ENCODE measurements around the gene CHIC2. TPM values are rescaled to one million over a fixed set of nuclear protein-coding genes. Genes with fewer than 3 reads are reported as not detected.
"Not testable (repeated sequence)": the region's sequence is repeated elsewhere in the genome, so short reads cannot be mapped to it uniquely, and the experiment has no call there.

CHIC2 gene
- total RNA-seq, 2 experiments from 2014 or later: 14.7 to 17.7 TPM

DNA sequence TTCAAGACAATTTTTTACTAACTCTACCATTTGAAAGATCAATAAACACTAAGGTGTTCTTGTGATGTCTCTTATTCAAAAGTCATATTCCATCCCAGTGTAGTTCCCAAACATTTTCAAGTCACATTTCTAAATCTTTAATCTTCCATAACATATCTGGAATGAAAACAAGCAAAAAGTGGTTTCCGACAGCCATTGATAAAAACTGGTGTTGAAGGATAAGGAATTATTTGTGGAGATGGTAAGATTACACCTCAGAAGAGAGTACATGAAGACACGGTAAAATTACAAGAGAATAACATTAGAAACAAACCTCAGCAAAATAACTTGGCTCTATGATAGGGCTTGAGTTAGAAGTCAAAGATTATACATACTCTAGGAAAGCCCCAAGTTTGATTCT lies 4.3 kb downstream of the CHIC2 start:
- CTCF ChIA-PET: interaction anchor here (0.6 to 0.7 kb wide), 2 partner anchors 21 to 149 kb away, joined by 3 to 4 read pairs; no protein-coding TSS in a partner anchor
- intact Hi-C loops (cut with DNase I, micrococcal nuclease): loop anchor here (5.0 to 10.0 kb wide), 5 partner anchors 683 to 1885 kb away; partner anchors contain the start of genes CEP135 (in 1 of the 2), EXOC1 (in 1 of the 2) and FIP1L1 (in 1 of the 2)
- H3K36me3 Mint-ChIP-seq (ENCODE audit: low read depth): peaks cover 20% of the 10 kb centered on the region
- H3K4me3 Mint-ChIP-seq: peak overlapping the region; percentile 26
- POLR2A ChIA-PET: interaction anchor here (0.7 kb wide), 2 partner anchors 696 to 1762 kb away, joined by 3 to 5 read pairs; no protein-coding TSS in a partner anchor
- peak overlapping the region; percentile 40 for H3K27ac Mint-ChIP-seq
- no peaks in the 10 kb centered on the region for H3K9me3 Mint-ChIP-seq (ENCODE audit: low read depth)
- ATAC-seq (no peak), DNase-seq (no peak)
- peaks cover 69% of the 10 kb centered on the region for H3K4me1 Mint-ChIP-seq
- no peaks in the 10 kb centered on the region for H3K27me3 Mint-ChIP-seq

DNA sequence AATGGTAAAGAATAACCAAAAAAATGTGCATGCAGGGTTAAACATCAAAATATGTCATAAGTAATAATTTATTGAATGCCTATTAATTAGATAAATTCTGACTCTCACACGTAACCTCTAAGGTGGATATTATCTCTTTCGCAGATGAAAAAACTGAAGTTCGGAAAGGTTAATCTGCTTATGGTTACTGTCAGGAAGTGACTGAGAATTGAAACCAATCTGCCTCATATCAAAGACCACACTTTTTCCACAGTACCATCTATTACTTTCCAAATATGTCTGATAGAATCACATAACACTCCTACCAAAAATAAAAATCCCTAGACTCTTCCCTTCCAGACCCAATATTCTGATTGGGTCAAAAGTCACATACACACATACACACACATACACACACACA lies 6.2 kb downstream of the CHIC2 start:
- intact Hi-C loops (cut with DNase I, micrococcal nuclease): no loop called here
- ChIA-PET POLR2A (no interaction called here), CTCF (interaction anchor here (0.8 kb wide), 1 partner anchor 9 kb away, joined by 3 read pairs; no protein-coding TSS in a partner anchor)
- H3K4me3 Mint-ChIP-seq: peak overlapping the region; percentile 28
- no peaks in the 10 kb centered on the region for H3K9me3 Mint-ChIP-seq (ENCODE audit: low read depth)
- H3K27ac Mint-ChIP-seq: peak overlapping the region; percentile 28
- H3K4me1 Mint-ChIP-seq: peaks cover 73% of the 10 kb centered on the region
- DNase-seq (no peak), ATAC-seq (peak; percentile 66)
- H3K27me3 Mint-ChIP-seq: no peaks in the 10 kb centered on the region
- H3K36me3 Mint-ChIP-seq (ENCODE audit: low read depth): peaks cover 15% of the 10 kb centered on the region

DNA sequence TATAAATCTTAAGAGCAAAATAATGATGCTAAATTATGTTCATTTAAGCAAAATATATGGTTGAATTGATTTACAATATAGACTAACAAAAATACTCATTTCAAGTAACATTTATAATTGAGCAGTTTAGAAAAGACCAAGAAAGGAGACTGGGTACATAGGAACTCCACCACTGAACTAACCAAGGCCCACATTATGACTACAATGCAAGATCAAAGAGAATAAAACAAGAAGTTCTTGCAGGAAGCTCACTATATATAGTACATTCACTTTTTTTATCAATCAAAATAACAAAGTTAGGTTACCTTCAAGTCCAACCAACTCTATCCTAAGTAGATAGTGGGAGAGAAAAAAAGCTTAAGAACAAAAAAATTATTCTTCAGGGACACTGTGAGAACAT lies 8.0 kb downstream of the CHIC2 start:
- no peak overlapping the region for H3K4me3 Mint-ChIP-seq
- no peak for DNase-seq
- ChIA-PET CTCF (interaction anchor here (0.9 to 2.7 kb wide), 4 partner anchors 8 to 126 kb away, joined by 3 to 9 read pairs (median 3); no protein-coding TSS in a partner anchor), POLR2A (no interaction called here)
- peaks cover 8% of the 10 kb centered on the region for H3K36me3 Mint-ChIP-seq (ENCODE audit: low read depth)
- no peaks in the 10 kb centered on the region for H3K27me3 Mint-ChIP-seq
- intact Hi-C loops (cut with DNase I, micrococcal nuclease): loop anchor here in 1 of 2 experiments (2.0 kb wide), 1 partner anchor 16 kb away; no protein-coding TSS in a partner anchor
- peak overlapping the region; percentile 51 for H3K27ac Mint-ChIP-seq
- ATAC-seq: peak; percentile 78
- H3K4me1 Mint-ChIP-seq: peaks cover 64% of the 10 kb centered on the region
- H3K9me3 Mint-ChIP-seq (ENCODE audit: low read depth): no peaks in the 10 kb centered on the region

DNA sequence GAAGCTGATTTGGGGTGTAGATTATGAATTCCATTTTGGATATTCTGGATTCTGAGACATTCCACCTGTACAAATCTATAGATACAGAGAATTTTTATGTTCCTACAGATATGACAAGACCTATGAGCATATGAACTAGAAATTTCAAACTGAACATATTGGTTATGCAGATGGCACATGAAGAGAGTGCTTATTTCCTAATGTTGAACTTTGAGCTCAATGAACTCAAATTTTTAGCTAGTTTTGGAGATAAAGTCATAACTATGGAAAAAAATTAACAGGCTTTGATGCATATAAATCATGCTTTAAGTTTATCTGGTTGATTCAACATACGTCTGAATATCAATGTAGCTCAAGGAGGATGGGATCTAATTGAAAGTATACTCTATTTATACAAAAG lies 8.9 kb downstream of the CHIC2 start:
- H3K27me3 Mint-ChIP-seq: no peaks in the 10 kb centered on the region
- no peak overlapping the region for H3K4me3 Mint-ChIP-seq
- intact Hi-C loops (cut with DNase I, micrococcal nuclease): no loop called here
- DNase-seq (no peak), ATAC-seq (no peak)
- peaks cover 63% of the 10 kb centered on the region for H3K4me1 Mint-ChIP-seq
- POLR2A ChIA-PET: no interaction called here
- H3K9me3 Mint-ChIP-seq (ENCODE audit: low read depth): no peaks in the 10 kb centered on the region
- peaks cover 8% of the 10 kb centered on the region for H3K36me3 Mint-ChIP-seq (ENCODE audit: low read depth)
- CTCF ChIA-PET: interaction anchor here (0.7 to 2.7 kb wide), 2 partner anchors 19 to 125 kb away, joined by 3 to 9 read pairs; no protein-coding TSS in a partner anchor
- H3K27ac Mint-ChIP-seq: no peak overlapping the region

DNA sequence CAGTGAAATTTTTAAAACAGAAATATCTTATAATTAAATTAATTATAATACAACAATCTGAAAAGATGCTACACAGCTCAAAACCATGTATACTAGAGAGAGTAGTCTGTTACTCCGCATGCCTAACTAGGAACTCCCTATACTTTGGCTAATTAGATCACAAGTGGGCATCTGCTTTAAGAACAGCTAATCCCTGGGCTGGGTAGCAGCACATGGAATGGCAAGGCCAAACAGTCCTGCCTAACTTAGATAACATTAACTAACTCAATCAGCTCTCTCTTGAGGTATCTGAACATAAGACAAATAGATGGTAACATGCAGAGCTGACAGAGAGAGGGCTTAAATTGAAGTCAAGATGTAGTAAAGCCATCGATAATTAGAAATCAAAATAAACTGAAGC lies 9.9 kb downstream of the CHIC2 start:
- DNase-seq: no peak
- intact Hi-C loops (cut with DNase I, micrococcal nuclease): no loop called here
- no peak overlapping the region for H3K4me3 Mint-ChIP-seq
- H3K4me1 Mint-ChIP-seq: peaks cover 63% of the 10 kb centered on the region
- POLR2A ChIA-PET: no interaction called here
- H3K36me3 Mint-ChIP-seq (ENCODE audit: low read depth): peaks cover 2% of the 10 kb centered on the region
- H3K9me3 Mint-ChIP-seq (ENCODE audit: low read depth): no peaks in the 10 kb centered on the region
- ATAC-seq: no peak
- CTCF ChIA-PET: interaction anchor here (0.7 kb wide), 1 partner anchor 685 kb away, joined by 3 read pairs; no protein-coding TSS in a partner anchor
- no peak overlapping the region for H3K27ac Mint-ChIP-seq
- H3K27me3 Mint-ChIP-seq: no peaks in the 10 kb centered on the region

DNA sequence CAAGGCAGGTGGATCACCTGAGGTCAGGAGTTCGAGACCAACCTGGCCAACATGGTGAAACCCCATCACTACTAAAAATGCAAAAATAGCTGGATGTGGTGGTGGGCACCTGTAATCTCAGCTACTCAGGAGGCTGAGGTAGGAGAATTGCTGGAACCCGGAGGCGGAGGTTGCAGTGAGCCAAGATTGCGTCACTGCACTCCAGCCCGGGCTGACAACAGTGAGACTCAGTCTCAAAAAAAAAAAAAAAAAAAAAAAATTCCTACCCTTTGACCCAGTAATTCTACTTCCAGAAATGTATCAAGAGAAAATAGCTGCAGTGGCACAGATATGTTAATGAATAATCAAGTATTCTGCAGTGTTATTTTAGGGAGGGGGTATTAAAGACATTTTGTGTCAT lies 11.1 kb downstream of the CHIC2 start:
- ATAC-seq; H3K27ac Mint-ChIP-seq; H3K9me3 Mint-ChIP-seq (ENCODE audit: low read depth); H3K4me3 Mint-ChIP-seq; H3K36me3 Mint-ChIP-seq (ENCODE audit: low read depth); DNase-seq; CTCF ChIA-PET; intact Hi-C loops (cut with DNase I, micrococcal nuclease); H3K27me3 Mint-ChIP-seq: not testable (repeated sequence)
- peaks cover 57% of the 10 kb centered on the region for H3K4me1 Mint-ChIP-seq
- POLR2A ChIA-PET: interaction anchor here (0.6 kb wide), 1 partner anchor 1151 kb away, joined by 4 read pairs; no protein-coding TSS in a partner anchor

DNA sequence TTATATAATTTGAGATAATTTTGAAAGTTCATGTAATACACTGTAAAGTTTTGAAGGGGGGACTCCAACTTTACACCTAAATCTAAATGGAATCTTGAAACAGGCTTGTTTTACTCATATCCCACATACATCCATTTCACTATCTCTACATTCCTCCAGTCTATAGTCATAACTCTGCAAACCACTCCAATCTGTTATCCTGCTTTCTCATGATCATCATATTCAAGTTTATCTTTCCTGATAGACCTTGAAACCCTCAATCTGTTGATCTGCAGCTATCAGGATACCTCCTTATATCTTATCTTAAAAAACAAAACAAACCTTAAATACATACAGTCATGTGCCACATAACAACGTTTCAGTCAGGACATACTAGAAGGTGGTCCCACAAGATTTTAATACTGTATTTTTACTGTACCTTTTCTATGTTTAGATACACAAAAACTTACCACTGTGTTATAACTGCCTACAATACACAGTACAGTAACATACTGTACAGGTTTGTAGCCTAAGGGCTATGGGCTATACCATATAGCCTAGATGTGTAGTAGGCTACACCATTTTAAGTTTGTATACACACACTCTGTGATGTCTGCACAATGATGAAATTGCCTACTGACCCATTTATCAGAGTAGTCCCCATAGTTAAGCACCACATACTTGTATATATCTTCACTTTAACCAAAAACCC lies 14.0 kb downstream of the CHIC2 start:
- Mint-ChIP-seq H3K27me3 (no peaks in the 10 kb centered on the region), H3K27ac (no peak overlapping the region), H3K4me1 (peaks cover 32% of the 10 kb centered on the region), H3K4me3 (no peak overlapping the region), H3K36me3 (ENCODE audit: low read depth) (peaks cover 22% of the 10 kb centered on the region), H3K9me3 (ENCODE audit: low read depth) (no peaks in the 10 kb centered on the region)
- ChIA-PET POLR2A (interaction anchor here (0.6 kb wide), 1 partner anchor 26 kb away, joined by 4 read pairs; no protein-coding TSS in a partner anchor), CTCF (no interaction called here)
- intact Hi-C loops (cut with DNase I, micrococcal nuclease): no loop called here
- no peak for ATAC-seq
- DNase-seq: no peak

DNA sequence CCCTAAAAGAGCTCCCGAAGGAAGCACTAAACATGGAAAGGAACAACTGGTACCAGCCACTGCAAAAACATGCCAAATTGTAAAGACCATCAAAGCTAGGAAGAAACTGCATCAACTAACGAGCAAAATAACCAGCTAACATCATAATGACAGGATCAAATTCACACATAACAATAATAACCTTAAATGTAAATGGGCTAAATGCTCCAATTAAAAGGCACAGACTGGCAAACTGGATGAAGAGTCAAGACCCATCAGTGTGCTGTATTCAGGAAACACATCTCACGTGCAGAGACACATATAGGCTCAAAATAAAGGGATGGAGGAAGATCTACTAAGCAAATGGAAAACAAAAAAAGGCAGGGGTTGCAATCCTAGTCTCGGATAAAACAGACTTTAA lies 20.8 kb downstream of the CHIC2 start:
- CTCF ChIA-PET; H3K27me3 Mint-ChIP-seq; POLR2A ChIA-PET; ATAC-seq; DNase-seq; H3K9me3 Mint-ChIP-seq (ENCODE audit: low read depth); H3K27ac Mint-ChIP-seq; H3K4me3 Mint-ChIP-seq; intact Hi-C loops (cut with DNase I, micrococcal nuclease): not testable (repeated sequence)
- H3K36me3 Mint-ChIP-seq (ENCODE audit: low read depth): peaks cover 46% of the 10 kb centered on the region
- H3K4me1 Mint-ChIP-seq: peaks cover 32% of the 10 kb centered on the region

DNA sequence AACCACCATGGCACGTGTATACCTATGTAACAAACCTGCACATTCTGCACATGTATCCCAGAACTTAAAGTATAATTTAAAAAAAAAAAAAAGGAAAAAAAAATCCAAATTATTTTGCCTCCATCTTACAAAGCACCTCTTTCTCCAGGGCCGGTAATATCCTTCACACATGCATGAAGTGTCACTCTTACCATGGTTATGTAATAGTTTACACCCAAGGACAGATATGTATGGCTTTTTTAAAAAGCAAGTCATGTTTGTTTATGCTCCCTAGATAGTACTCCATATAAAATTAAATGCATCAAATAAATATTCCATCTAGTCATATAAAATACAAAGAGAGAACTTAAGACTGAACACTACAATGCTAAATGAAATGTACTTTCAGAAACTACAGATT lies 22.5 kb downstream of the CHIC2 start:
- Mint-ChIP-seq H3K27me3 (no peaks in the 10 kb centered on the region), H3K36me3 (ENCODE audit: low read depth) (peaks cover 39% of the 10 kb centered on the region), H3K4me1 (peaks cover 37% of the 10 kb centered on the region), H3K27ac (no peak overlapping the region), H3K4me3 (no peak overlapping the region), H3K9me3 (ENCODE audit: low read depth) (peaks cover 8% of the 10 kb centered on the region)
- ATAC-seq (no peak), DNase-seq (no peak)
- CTCF ChIA-PET: no interaction called here
- POLR2A ChIA-PET: no interaction called here
- intact Hi-C loops (cut with DNase I, micrococcal nuclease): loop anchor here (2.0 kb wide), 2 partner anchors 15 to 21 kb away; no protein-coding TSS in a partner anchor

DNA sequence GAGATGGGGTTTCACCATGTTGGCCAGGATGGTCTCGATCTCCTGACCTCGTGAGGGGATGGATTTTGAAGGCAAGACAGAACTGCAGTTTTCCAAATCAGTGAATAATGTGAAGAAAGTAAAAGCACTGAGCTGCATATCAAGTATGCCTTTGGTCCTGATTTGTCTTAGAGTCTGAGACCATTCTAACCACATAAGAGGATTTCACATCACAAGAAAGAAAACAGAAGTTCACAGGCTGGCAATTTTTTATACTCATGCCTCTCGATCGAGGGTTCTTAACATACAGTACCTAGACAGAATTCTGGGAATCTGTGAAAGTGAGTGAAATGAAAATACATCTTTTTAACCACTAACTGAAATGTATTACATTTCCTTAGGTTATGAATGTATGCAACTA lies 23.3 kb downstream of the CHIC2 start:
- ATAC-seq: peak; percentile 83
- no peak overlapping the region for H3K4me3 Mint-ChIP-seq
- no peaks in the 10 kb centered on the region for H3K27me3 Mint-ChIP-seq
- H3K36me3 Mint-ChIP-seq (ENCODE audit: low read depth): peaks cover 38% of the 10 kb centered on the region
- no peak overlapping the region for H3K27ac Mint-ChIP-seq
- POLR2A ChIA-PET: no interaction called here
- CTCF ChIA-PET: no interaction called here
- no peak for DNase-seq
- peaks cover 41% of the 10 kb centered on the region for H3K4me1 Mint-ChIP-seq
- H3K9me3 Mint-ChIP-seq (ENCODE audit: low read depth): peaks cover 8% of the 10 kb centered on the region
- intact Hi-C loops (cut with DNase I, micrococcal nuclease): loop anchor here (2.0 kb wide), 2 partner anchors 16 to 22 kb away; no protein-coding TSS in a partner anchor

DNA sequence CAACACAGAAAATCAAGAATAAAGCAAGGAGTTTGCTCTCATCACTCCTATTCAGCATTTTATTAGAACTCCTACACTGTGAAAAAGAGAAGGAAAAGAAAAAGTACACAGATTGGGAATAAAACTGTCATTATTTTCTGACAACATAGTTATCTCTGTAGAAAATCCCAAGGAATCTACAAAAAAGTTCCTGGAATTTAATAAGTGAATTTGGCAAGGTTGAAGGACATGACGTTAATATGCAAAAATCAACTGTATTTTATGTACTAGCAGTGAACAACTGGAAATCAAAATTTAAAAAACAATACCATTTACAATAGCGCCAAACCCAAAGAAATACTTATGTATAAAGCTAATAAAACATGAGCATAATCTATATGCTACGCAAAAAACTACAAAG lies 26.3 kb downstream of the CHIC2 start:
- H3K4me3 Mint-ChIP-seq: no peak overlapping the region
- DNase-seq (no peak), ATAC-seq (no peak)
- no peak overlapping the region for H3K27ac Mint-ChIP-seq
- peaks cover 31% of the 10 kb centered on the region for H3K36me3 Mint-ChIP-seq (ENCODE audit: low read depth)
- ChIA-PET CTCF (interaction anchor here (0.9 to 1.2 kb wide), 4 partner anchors 19 to 27 kb away, joined by 3 read pairs; no protein-coding TSS in a partner anchor), POLR2A (no interaction called here)
- intact Hi-C loops (cut with DNase I, micrococcal nuclease): no loop called here
- no peaks in the 10 kb centered on the region for H3K27me3 Mint-ChIP-seq
- H3K4me1 Mint-ChIP-seq: peaks cover 44% of the 10 kb centered on the region
- H3K9me3 Mint-ChIP-seq (ENCODE audit: low read depth): no peaks in the 10 kb centered on the region

DNA sequence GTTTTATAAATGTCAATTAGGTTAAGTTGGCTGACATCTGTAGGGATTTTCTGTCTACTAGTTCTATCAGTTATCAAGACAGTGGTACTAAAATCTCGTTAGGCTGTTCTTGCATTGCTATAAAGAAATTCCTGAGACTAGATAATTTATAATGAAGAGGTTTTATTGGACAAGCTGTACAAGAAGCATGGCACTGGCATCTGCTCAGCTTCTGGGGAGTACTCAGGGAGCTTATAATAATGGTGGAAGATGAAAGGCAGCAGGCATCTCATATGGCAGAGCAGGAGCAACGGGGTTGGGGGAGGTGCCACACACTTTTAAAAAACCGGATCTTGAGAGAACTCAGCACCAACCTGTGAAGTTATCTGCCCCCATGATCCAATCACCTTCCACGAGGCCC lies 28.2 kb downstream of the CHIC2 start:
- H3K9me3 Mint-ChIP-seq (ENCODE audit: low read depth): no peaks in the 10 kb centered on the region
- POLR2A ChIA-PET: no interaction called here
- ATAC-seq: no peak
- intact Hi-C loops (cut with DNase I, micrococcal nuclease): no loop called here
- H3K4me1 Mint-ChIP-seq: peaks cover 40% of the 10 kb centered on the region
- H3K27ac Mint-ChIP-seq: no peak overlapping the region
- H3K36me3 Mint-ChIP-seq (ENCODE audit: low read depth): peaks cover 27% of the 10 kb centered on the region
- no peaks in the 10 kb centered on the region for H3K27me3 Mint-ChIP-seq
- no peak overlapping the region for H3K4me3 Mint-ChIP-seq
- DNase-seq: no peak
- CTCF ChIA-PET: interaction anchor here (0.5 kb wide), 1 partner anchor 106 kb away, joined by 4 read pairs; no protein-coding TSS in a partner anchor
